Pancreas (tissue), 10 donors: ENCODE results near the gene KCNJ5. TPM values are rescaled to one million over a fixed set of nuclear protein-coding genes. Genes with fewer than 3 reads are reported as not detected.
A peak's percentile ranks its signal among the peaks of the same experiment; 100 is the strongest.

Source experiments
- ATAC-seq, 4 donors: fragments of 200-7000 bp; cut with Tn5 transposase; one replicate each; pipeline versions ENCODE4 v1.8.0 to v1.9.1; 2020; ENCODE audit warnings: mild to moderate bottlenecking in 4 of 4, moderate library complexity in 4 of 4
- DNase-seq, 6 donors: peaks; one replicate each; pipeline ENCODE4 v3.0.0-alpha.2; 2020
- FAIRE-seq: peaks from 2 replicates; lab custom pipeline; 2012; peaks lifted over from hg19 to GRCh38; lab: Jason Lieb, UNC
- H3K27ac ChIP-seq, 4 donors: fragments of 200-600 bp; sonication (generic); 1 replicate in 3 of 4; 2 replicates in 1 of 4; pipeline versions ENCODE4 v1.5.0 to v1.8.0; 2020
- H3K27me3 ChIP-seq, 4 donors: fragments of 200-600 bp; one replicate each; pipeline ENCODE4 v1.8.0; 2021
- H3K36me3 ChIP-seq, 3 donors: fragments of 200-600 bp; sonication (generic) in 1 of 3; one replicate each; pipeline versions ENCODE4 v1.5.0 to v1.8.0; 2020 to 2021
- H3K4me1 ChIP-seq, 3 donors: fragments of 200-600 bp; one replicate each; pipeline ENCODE4 v1.8.0; 2021
- H3K4me3 ChIP-seq, 4 donors: fragments of 200-600 bp; sonication (generic) in 2 of 4; one replicate each; pipeline versions ENCODE4 v1.5.0 to v1.8.0; 2020 to 2021
- H3K9me3 ChIP-seq, 4 donors: fragments of 200-600 bp; one replicate each; pipeline ENCODE4 v1.8.0; 2021
- CTCF ChIP-seq, 4 donors: fragments of 200-600 bp; sonication (generic) in 3 of 4; IDR thresholded peaks; one replicate each; pipeline versions ENCODE4 v1.5.0 to v1.8.0; 2021; ENCODE audit warnings: antibody characterized with exemption in 4 of 4
- WGBS, 2 donors: extraction: QIAGEN DNeasy Blood & Tissue Kit; methylation state at CpG; one replicate each; pipeline ENCODE4 v1.1.7; 2013; 5-methylcytosine and 5-hydroxymethylcytosine counted together
- intact Hi-C, 3 donors: fragments of 100-400 bp; cut with DNase I; formaldehyde crosslinking; loops; one replicate each; pipeline versions ENCODE4 v1.11.1 to v1.14.2; 2022
- polyA plus RNA-seq, 2 donors: library from polyadenylated mRNA; stranded (reverse); fragments of 200-250 nt; gene quantifications; one replicate each; pipeline ENCODE4 v1.2.3, GENCODE V29; 2013
- total RNA-seq, 6 donors: library from RNA; stranded (reverse); fragmentation: NEBNext Ultra II Directional in 4 of 6; extraction: Animal tissue kit (Norgen Biotek cat#: 25700) in 4 of 6; gene quantifications; one replicate each; pipeline versions ENCODE4 v1.2.1 to v1.2.4, GENCODE V29; 2021 to 2023
- donor health status: healthy with polysubstance abuse.
- donor health status: DM: no; HTN: no; CAD: no; lungs with moderate emphysema.
- donor health status: DM: no; HTN: no; CAD: no.
- donor health status: control.
- donor health status: control.
- donor health status: Bipolar disorder and iron deficiency.
- donor health status: DM: yes; HTN: yes; CAD: no.
- donor health status: DM: no; HTN: no; CAD: no.
- donor health status: DM: no; HTN: no; CAD: no.
- donor health status: DM: yes; HTN: yes; CAD: no.

Gene KCNJ5
- total and polyA plus RNA-seq, 8 donors: 1.1 to 17.6 (median 9.5) TPM

- no peak for FAIRE-seq
- WGBS, 2 donors: 64% methylated on average over 3 of the region's 3 CpGs
- Histone ChIP-seq H3K27me3 (no peaks in the 10 kb centered on the region), H3K4me3 (no peak overlapping the region), H3K9me3 (no peaks in the 10 kb centered on the region), H3K4me1 (no peaks in the 10 kb centered on the region), H3K27ac (no peak overlapping the region), H3K36me3 (no peaks in the 10 kb centered on the region)
- DNase-seq: no peak
- intact Hi-C loops: no loop called here
- TF ChIP-seq CTCF (IDR thresholded peaks at IDR 0.05): no peak
- ATAC-seq: no peak
These were observed 34.8 kb downstream of the KCNJ5 start for GRCh38 chr11:128926000-128926399.

GRCh38 chr11:128926437-128927107 is 35.4 kb downstream of the KCNJ5 start:
- Histone ChIP-seq H3K9me3 (no peaks in the 10 kb centered on the region), H3K27me3 (no peaks in the 10 kb centered on the region), H3K27ac (no peak overlapping the region), H3K4me1 (no peaks in the 10 kb centered on the region), H3K36me3 (no peaks in the 10 kb centered on the region), H3K4me3 (no peak overlapping the region)
- no peak for ATAC-seq
- no peak for DNase-seq
- WGBS, 2 donors: 80 to 82% methylated on average over 17 of the region's 17 CpGs
- intact Hi-C loops: no loop called here
- no peak for FAIRE-seq
- TF ChIP-seq CTCF (IDR thresholded peaks at IDR 0.05): no peak

GRCh38 chr11:128927108-128927461 is 35.9 kb downstream of the KCNJ5 start:
- H3K9me3 ChIP-seq: no peaks in the 10 kb centered on the region
- no peaks in the 10 kb centered on the region for H3K27me3 ChIP-seq
- TF ChIP-seq CTCF (IDR thresholded peaks at IDR 0.05): no peak
- DNase-seq (no peak), FAIRE-seq (no peak), ATAC-seq (no peak)
- H3K4me3 ChIP-seq: no peak overlapping the region
- 63 to 70% methylated on average over 11 of the region's 11 CpGs for WGBS, 2 donors
- intact Hi-C loops: no loop called here
- no peaks in the 10 kb centered on the region for H3K36me3 ChIP-seq
- no peak overlapping the region for H3K27ac ChIP-seq
- no peaks in the 10 kb centered on the region for H3K4me1 ChIP-seq

- WGBS, 2 donors: 72 to 80% methylated on average over 12 of the region's 12 CpGs
These were observed 36.7 kb downstream of the KCNJ5 start for GRCh38 chr11:128927683-128928336.

More at GRCh38 chr11:128927683-128928336, 36.7 kb downstream of the KCNJ5 start:
- no peak for FAIRE-seq
- Histone ChIP-seq H3K27ac (no peak overlapping the region), H3K4me1 (no peaks in the 10 kb centered on the region), H3K27me3 (no peaks in the 10 kb centered on the region), H3K4me3 (no peak overlapping the region), H3K9me3 (no peaks in the 10 kb centered on the region), H3K36me3 (no peaks in the 10 kb centered on the region)
- ATAC-seq: no peak
- intact Hi-C loops: no loop called here
- no peak for TF ChIP-seq CTCF (IDR thresholded peaks at IDR 0.05)
- DNase-seq: peak in 1 of 6 donors; percentile 51
